Measurements from ENCODE around the gene NUP188. TPM values are rescaled to one million over a fixed set of nuclear protein-coding genes. Genes with fewer than 3 reads are reported as not detected.

Gene NUP188
- total and polyA plus RNA-seq, 2 of the 13 experiments (the other 11 are each of a cell fraction or from before 2014, with no cell fraction given), result 28.0 to 38.5 TPM

DNA sequence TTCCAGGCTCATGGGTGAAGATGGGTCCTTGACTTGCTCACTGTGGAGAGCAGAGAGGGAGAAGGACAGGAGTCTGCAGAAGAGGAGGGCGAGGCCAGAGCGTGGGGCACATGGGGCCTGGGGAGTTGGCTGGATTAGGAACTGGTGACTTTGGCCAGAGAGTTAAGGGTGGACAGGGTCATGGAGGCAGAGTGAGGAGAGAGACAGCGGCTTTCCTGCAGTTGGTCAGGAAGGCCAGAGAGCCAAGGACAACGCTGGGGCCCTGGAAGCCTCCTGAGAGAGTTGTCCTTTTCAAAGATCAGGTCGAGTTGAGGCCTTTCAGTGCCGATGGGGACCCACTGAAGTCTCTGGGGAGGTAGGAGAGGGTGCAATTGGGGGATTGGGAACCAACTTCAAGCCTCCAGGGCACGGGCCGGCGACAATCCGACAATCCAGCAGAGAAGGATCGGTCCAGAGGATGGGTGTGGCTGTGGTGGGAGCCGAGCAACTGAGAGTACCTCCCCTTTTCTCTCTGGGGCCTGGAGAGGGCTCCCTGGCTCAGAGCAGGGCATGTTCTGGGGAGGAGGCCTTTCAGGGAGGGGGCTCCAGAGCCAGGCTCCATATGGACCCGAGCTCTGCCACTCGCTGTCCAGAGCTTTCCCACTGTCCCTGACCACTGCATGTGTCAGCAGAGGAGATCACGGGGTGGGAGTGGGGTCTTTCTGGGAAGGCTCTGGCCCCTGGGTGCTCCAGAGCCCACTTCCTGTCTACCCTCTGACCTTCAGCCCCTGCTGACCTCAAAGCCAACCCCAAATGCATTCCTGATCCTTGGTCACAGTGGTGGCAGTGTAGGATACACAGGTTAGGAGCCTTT is 34.2 kb upstream of the NUP188 start (continued):
- TF ChIP-seq, protein P1, sequence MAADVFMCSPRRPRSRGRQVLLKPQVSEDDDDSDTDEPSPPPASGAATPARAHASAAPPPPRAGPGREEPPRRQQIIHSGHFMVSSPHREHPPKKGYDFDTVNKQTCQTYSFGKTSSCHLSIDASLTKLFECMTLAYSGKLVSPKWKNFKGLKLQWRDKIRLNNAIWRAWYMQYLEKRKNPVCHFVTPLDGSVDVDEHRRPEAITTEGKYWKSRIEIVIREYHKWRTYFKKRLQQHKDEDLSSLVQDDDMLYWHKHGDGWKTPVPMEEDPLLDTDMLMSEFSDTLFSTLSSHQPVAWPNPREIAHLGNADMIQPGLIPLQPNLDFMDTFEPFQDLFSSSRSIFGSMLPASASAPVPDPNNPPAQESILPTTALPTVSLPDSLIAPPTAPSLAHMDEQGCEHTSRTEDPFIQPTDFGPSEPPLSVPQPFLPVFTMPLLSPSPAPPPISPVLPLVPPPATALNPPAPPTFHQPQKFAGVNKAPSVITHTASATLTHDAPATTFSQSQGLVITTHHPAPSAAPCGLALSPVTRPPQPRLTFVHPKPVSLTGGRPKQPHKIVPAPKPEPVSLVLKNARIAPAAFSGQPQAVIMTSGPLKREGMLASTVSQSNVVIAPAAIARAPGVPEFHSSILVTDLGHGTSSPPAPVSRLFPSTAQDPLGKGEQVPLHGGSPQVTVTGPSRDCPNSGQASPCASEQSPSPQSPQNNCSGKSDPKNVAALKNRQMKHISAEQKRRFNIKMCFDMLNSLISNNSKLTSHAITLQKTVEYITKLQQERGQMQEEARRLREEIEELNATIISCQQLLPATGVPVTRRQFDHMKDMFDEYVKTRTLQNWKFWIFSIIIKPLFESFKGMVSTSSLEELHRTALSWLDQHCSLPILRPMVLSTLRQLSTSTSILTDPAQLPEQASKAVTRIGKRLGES (CRISPR knock-in tag; IDR thresholded peaks at IDR 0.05; ENCODE audit: borderline replicate concordance), result no peak
- TF ChIP-seq, protein P2, sequence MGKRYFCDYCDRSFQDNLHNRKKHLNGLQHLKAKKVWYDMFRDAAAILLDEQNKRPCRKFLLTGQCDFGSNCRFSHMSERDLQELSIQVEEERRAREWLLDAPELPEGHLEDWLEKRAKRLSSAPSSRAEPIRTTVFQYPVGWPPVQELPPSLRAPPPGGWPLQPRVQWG (CRISPR knock-in tag; IDR thresholded peaks at IDR 0.05; ENCODE audit: borderline replicate concordance, low read depth), result no peak
- no peak for TF ChIP-seq ELF1 (CRISPR knock-in tag; IDR thresholded peaks at IDR 0.05)
- TF ChIP-seq, protein P3, sequence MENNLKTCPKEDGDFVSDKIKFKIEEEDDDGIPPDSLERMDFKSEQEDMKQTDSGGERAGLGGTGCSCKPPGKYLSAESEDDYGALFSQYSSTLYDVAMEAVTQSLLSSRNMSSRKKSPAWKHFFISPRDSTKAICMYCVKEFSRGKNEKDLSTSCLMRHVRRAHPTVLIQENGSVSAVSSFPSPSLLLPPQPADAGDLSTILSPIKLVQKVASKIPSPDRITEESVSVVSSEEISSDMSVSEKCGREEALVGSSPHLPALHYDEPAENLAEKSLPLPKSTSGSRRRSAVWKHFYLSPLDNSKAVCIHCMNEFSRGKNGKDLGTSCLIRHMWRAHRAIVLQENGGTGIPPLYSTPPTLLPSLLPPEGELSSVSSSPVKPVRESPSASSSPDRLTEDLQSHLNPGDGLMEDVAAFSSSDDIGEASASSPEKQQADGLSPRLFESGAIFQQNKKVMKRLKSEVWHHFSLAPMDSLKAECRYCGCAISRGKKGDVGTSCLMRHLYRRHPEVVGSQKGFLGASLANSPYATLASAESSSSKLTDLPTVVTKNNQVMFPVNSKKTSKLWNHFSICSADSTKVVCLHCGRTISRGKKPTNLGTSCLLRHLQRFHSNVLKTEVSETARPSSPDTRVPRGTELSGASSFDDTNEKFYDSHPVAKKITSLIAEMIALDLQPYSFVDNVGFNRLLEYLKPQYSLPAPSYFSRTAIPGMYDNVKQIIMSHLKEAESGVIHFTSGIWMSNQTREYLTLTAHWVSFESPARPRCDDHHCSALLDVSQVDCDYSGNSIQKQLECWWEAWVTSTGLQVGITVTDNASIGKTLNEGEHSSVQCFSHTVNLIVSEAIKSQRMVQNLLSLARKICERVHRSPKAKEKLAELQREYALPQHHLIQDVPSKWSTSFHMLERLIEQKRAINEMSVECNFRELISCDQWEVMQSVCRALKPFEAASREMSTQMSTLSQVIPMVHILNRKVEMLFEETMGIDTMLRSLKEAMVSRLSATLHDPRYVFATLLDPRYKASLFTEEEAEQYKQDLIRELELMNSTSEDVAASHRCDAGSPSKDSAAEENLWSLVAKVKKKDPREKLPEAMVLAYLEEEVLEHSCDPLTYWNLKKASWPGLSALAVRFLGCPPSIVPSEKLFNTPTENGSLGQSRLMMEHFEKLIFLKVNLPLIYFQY (CRISPR knock-in tag; IDR thresholded peaks at IDR 0.05; ENCODE audit: borderline replicate concordance), result no peak
- TF ChIP-seq, protein P4, sequence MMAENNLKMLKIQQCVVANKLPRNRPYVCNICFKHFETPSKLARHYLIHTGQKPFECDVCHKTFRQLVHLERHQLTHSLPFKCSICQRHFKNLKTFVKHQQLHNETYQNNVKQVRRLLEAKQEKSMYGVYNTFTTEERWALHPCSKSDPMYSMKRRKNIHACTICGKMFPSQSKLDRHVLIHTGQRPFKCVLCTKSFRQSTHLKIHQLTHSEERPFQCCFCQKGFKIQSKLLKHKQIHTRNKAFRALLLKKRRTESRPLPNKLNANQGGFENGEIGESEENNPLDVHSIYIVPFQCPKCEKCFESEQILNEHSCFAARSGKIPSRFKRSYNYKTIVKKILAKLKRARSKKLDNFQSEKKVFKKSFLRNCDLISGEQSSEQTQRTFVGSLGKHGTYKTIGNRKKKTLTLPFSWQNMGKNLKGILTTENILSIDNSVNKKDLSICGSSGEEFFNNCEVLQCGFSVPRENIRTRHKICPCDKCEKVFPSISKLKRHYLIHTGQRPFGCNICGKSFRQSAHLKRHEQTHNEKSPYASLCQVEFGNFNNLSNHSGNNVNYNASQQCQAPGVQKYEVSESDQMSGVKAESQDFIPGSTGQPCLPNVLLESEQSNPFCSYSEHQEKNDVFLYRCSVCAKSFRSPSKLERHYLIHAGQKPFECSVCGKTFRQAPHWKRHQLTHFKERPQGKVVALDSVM (CRISPR knock-in tag; IDR thresholded peaks at IDR 0.05), result no peak
- TF ChIP-seq ZNF207 (IDR thresholded peaks at IDR 0.05; ENCODE audit: borderline replicate concordance), result no peak
- TF ChIP-seq, protein P5, sequence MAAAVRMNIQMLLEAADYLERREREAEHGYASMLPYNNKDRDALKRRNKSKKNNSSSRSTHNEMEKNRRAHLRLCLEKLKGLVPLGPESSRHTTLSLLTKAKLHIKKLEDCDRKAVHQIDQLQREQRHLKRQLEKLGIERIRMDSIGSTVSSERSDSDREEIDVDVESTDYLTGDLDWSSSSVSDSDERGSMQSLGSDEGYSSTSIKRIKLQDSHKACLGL (CRISPR knock-in tag; IDR thresholded peaks at IDR 0.05), result no peak
- TF ChIP-seq, protein P6, sequence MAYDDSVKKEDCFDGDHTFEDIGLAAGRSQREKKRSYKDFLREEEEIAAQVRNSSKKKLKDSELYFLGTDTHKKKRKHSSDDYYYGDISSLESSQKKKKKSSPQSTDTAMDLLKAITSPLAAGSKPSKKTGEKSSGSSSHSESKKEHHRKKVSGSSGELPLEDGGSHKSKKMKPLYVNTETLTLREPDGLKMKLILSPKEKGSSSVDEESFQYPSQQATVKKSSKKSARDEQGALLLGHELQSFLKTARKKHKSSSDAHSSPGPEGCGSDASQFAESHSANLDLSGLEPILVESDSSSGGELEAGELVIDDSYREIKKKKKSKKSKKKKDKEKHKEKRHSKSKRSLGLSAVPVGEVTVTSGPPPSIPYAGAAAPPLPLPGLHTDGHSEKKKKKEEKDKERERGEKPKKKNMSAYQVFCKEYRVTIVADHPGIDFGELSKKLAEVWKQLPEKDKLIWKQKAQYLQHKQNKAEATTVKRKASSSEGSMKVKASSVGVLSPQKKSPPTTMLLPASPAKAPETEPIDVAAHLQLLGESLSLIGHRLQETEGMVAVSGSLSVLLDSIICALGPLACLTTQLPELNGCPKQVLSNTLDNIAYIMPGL (CRISPR knock-in tag; IDR thresholded peaks at IDR 0.05; ENCODE audit: borderline replicate concordance in 1 of 2, low read depth in 1 of 2), result no peak
- TF ChIP-seq ZFP90 (CRISPR knock-in tag; IDR thresholded peaks at IDR 0.05; ENCODE audit: borderline replicate concordance), result no peak
- TF ChIP-seq, protein P7, sequence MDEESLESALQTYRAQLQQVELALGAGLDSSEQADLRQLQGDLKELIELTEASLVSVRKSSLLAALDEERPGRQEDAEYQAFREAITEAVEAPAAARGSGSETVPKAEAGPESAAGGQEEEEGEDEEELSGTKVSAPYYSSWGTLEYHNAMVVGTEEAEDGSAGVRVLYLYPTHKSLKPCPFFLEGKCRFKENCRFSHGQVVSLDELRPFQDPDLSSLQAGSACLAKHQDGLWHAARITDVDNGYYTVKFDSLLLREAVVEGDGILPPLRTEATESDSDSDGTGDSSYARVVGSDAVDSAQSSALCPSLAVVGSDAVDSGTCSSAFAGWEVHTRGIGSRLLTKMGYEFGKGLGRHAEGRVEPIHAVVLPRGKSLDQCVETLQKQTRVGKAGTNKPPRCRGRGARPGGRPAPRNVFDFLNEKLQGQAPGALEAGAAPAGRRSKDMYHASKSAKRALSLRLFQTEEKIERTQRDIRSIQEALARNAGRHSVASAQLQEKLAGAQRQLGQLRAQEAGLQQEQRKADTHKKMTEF (CRISPR knock-in tag; IDR thresholded peaks at IDR 0.05), result no peak
- no peak for TF ChIP-seq NCOA2 (CRISPR knock-in tag; IDR thresholded peaks at IDR 0.05)
- TF ChIP-seq DNMT3B (CRISPR knock-in tag; conservative IDR thresholded peaks at IDR 0.05), result no peak

Measured in HepG2 (cell line).